NCI-H510A (cell line): ENCODE data around the gene KCNT1.
"Not testable (repeated sequence)": the region's sequence is repeated elsewhere in the genome, so short reads cannot be mapped to it uniquely, and the experiment has no call there.

Experiments used
- DNase-seq: peaks from one replicate; lab custom pipeline; 2025; lab: John Stamatoyannopoulos, UW

KCNT1 gene

GRCh38 chr9:135672786-135673185, 29.2 kb upstream of the KCNT1 start:
- DNase-seq: not testable (repeated sequence)

DNA sequence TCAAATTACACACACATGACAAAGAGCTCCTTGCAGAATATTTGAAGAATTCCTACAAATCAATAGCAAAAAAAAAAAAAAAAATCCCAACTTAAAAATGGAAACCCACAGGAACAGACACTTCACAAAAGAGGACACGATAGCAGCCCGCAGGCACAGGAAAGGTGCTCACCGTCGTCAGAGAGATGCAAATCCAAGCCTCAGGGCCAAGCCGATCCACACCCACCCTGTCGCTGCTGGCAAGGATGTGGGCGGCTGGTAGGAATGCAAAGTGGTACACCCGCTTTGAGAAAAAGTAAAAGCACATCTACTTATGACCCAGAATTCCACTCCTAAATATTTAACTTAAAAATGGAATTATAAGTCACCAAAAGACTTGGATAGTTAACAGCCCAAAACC, 28.0 kb upstream of the KCNT1 start:
- no peak for DNase-seq

GRCh38 chr9:135674977-135675376, 27.0 kb upstream of the KCNT1 start:
- no peak for DNase-seq

DNA sequence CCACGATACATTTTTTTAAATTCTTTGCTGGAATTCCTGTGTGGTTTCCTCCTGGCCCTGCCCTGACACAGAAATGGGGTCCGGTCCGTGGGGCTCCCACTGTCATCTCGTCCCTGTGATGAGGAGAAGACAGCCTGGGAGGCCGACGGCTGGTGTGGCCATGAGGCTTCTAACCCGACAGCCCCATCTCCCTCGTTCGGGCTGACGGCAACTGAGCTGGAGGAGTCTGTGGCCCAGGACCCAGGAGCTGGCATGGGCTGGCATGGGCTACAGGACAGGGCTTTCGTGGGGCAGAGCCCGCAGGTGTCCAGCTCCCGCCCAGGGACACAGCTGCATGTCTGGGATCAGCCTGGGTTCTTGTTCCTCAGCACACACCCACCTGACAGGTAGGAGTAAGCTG, 25.1 kb upstream of the KCNT1 start:
- DNase-seq: no peak

DNA sequence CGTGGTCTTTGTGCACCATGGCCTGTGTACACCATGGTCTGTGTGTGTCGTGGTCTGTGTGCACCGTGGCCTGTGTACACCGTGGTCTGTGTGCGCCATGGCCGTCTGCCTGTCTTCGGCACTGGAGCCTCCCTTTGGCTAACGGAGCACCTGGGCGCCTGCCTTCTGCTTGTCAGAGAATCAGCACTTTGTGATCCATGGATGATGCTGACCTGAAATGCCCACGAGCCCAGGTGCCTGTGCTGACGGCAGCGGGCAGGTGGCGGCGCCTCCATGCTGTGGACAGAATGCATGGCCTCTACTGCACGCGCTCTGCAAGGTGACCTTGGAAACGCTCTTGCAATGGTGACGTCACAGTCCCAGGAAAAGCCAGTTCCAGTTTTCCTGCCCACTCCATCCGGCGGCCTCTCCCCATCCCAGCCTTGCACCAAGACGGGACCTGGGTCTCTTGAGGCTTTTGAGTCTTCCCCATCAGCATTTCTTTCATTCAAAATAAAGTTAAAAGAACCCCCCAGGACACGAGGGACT, 24.3 kb upstream of the KCNT1 start:
- no peak for DNase-seq

GRCh38 chr9:135678236-135679017, 23.6 kb upstream of the KCNT1 start:
- no peak for DNase-seq

DNA sequence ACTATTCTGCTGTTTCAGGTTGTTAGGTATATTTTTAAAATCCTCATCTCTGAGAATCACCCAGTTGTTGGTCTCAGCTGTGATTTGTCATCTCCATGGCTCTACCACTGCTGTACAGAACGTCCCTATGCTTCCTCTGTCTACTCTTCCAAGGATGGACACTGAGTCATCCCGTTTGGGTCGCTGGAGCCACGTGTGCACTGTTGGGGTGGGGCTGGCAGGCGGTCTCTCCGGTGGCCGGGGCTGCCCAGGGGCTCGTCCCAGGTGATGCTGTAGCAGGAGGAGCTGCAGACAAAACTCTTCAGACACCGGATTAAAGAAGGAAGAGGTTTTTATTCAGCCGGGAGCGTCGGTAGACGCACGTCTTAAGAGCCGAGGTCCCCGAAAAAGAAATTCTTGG, 21.9 kb upstream of the KCNT1 start:
- DNase-seq: no peak

DNA sequence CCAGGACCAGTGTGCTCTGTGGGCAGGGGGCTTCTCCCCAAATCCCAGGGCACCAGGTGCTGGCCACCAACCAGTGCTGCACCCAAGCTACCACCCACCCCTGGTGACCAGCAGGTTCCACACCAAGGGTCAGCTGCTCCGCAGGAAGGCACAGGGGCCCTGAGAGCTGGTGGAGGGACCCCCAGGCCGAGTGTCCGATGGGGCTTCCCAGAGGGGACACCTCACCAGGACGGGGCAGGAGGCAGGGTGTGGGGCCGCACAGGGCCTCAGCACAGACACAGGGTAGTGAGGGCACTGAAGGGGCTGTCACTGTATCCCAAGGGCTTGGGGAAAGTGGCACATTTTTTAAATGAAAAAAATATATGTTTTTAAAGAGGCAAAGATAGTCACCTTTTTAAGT, 20.8 kb upstream of the KCNT1 start:
- DNase-seq: no peak

DNA sequence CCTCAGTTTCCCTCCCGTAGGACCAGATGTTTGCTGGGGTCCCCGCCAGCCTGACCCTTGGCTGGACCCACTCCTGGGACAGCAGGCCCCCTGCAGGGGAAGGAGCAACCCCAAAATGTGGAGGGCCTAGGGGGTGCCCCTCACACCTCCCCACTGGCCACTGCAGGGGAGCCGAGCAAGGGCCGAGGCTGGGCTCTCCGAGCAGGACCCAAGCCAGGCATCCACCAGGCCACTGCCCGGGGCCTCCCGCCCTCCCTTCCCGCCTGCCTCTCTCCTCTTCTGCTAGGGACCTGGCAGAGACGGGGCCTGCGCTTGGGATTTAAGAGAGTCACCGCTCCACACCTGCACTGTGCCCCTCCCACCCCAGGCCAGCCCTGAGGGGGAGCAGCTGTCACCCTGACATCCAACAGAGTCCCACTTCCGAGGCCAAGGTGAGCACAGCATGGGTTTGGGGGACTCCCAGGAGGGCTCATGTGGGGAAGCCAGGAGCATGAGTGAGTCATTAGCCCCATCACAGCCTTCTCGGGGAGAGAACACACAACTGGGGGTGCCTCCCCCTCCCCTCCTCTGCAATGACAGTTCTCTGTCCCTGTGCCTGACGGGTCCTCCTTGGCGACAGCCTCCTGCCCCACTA, 18.5 kb upstream of the KCNT1 start:
- DNase-seq: no peak

GRCh38 chr9:135684691-135685090, 17.3 kb upstream of the KCNT1 start:
- no peak for DNase-seq

- DNase-seq: no peak
These were observed 14.8 kb upstream of the KCNT1 start for GRCh38 chr9:135687216-135687615.

GRCh38 chr9:135689011-135689410, 13.0 kb upstream of the KCNT1 start:
- no peak for DNase-seq

DNA sequence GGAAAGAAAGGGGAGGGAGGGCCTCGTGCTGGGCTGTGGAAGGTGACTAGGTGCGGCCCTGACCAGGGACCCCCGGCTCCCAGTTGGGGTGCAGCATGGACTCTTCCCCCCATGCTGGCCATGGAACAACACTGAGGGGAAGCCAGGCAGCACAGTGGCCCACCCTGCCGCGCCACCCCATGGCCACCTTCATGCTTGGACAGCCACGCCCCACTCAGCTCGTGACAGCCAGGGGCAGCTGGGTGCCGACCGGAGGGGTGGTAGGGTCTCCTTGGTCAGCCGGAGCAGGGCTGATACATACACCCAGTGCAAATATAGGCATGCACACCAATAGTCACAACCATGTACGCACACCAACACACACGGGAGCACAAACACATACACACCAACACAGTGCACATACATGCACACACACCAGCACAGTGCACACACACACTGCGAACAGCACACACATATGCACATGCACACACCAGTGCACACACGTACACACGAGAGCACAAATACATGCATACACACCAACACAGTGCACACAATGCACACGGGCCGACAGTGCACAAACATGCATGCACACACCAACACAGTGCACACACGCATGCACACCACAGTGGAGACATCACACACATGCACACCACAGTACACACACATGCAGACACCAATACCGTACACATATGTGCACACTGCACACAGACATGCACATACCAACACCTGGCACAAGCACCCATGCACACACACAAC, 11.0 kb upstream of the KCNT1 start:
- DNase-seq: no peak

GRCh38 chr9:135692410-135692809, 9.6 kb upstream of the KCNT1 start:
- no peak for DNase-seq

DNA sequence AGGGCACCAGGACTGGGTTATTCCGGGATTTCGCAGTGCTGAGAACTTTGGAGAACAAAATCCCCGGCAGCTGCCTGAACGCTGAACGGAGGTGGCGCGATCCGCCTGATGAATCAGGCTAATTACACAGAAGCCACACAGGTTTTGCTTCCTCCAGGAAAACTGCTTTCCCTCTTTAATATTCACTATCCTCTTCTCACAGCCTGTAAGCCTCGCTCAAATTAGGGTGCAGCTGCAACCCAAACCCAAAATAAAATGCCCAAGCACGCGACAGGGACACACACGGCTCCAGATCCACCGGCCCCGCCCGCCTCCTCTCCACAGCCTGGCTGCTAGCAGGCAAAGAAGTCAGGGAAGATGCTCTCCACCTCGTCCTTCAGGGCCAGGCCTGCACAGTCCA, 8.7 kb upstream of the KCNT1 start:
- DNase-seq: no peak

DNA sequence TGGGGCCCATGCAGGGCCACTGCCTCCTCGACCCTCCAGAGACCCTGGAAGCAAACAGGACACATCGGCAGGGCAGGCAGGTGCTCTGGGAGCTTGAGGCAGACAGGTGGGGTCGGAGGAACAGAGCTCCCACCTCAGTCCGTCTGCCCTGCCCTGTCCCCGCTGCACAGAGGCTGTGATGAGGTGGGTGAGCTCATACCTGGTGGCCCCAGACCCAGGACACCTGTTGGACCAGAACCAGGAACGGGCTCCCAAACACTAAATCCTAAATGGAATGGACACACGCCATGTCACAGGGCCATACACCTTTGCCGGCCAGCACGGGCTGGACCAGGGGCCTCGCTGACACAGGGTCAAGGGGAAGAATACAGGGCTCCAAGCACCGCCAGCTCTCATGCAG, 8.2 kb upstream of the KCNT1 start:
- DNase-seq: no peak

GRCh38 chr9:135694414-135694813, 7.6 kb upstream of the KCNT1 start:
- no peak for DNase-seq

- no peak for DNase-seq
These were observed 6.9 kb upstream of the KCNT1 start for GRCh38 chr9:135695036-135695435.

- no peak for DNase-seq
These were observed 6.3 kb upstream of the KCNT1 start for GRCh38 chr9:135695642-135696041.

- DNase-seq: no peak
These were observed 5.5 kb upstream of the KCNT1 start for GRCh38 chr9:135696446-135696845.

DNA sequence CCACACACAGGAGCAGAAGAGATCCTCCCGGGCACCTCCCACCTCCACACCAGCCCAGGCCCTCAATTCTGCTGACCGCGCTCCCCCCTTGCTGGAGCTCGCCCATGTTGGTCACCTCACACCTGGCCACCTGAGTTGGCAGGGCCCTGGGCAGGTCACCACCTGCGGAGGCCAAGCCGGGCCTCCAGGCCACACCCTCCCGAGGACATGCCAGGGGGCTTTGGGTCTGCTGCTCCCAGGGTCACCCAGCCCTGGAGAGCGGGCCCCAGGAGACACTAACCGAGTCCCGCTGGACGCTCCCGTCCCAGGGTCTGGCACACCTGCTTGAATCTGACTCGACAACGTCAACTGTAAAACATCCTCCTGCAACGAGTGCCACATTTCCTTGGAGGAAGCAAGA, 4.8 kb upstream of the KCNT1 start:
- DNase-seq: no peak

DNA sequence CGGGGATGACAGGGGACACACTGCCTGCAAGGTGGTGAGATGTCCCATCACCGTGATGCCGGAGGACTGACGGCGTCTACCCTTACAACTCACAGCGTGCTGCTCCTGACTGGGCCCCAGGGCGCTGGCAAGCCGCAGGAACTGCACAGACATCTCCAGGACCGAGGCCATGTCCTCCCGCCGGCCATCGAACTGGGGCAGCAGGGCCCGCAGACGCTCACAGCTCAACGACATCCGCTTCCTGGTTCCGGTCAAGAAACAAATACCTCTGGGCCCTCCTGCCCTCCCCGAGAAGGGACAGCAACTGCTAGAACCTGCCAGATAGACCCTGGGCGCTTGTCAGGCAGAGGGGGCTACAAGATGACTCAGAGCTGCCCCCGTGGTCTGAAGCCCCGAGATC, 3.7 kb upstream of the KCNT1 start:
- DNase-seq: no peak

DNA sequence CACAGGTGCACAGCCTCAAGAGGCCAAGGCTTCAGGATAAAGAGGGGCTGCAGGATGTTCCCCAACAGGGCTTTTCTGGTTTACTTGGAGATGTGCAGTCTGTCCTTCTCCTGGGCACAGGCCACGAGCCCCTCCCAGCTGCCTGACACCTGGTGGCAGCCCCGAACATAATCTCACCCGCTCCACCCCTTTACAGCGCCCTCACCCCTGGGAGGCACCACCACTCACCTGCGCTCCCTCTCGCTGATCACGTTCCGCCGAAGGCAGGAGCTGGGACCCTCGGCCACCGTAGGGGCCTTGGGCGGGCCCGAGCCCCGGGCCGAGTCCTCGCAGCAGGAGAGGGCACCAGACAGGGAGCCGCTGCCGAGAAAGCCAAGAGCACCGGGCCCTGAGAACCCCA, 3.2 kb upstream of the KCNT1 start:
- DNase-seq: no peak
